HS-27A (cell line): ENCODE measurements around the gene OSBPL3.
A peak's percentile ranks its signal among the peaks of the same experiment; 100 is the strongest.

ENCODE experiments used
- DNase-seq: peaks from one replicate; pipeline ENCODE4 v3.0.0-alpha.2; 2012; ENCODE audit warnings: low read depth, missing footprints

The OSBPL3 gene

GRCh38 chr7:24979470-24979862 lies 512 bp downstream of the OSBPL3 start:
- DNase-seq = no peak

- no peak for DNase-seq
These were observed 1.0 kb downstream of the OSBPL3 start for GRCh38 chr7:24978843-24979469.

GRCh38 chr7:24975644-24976260 lies 4.2 kb downstream of the OSBPL3 start:
- DNase-seq = no peak

GRCh38 chr7:24975172-24975571 lies 4.8 kb downstream of the OSBPL3 start:
- DNase-seq = no peak

- no peak for DNase-seq
These were observed 5.7 kb downstream of the OSBPL3 start for GRCh38 chr7:24974026-24974832.

- DNase-seq = peak; percentile 35
These were observed 7.0 kb downstream of the OSBPL3 start for GRCh38 chr7:24972991-24973390.

GRCh38 chr7:24972166-24972477 lies 7.9 kb downstream of the OSBPL3 start:
- DNase-seq = no peak

- DNase-seq = peak; percentile 62
These were observed 8.4 kb downstream of the OSBPL3 start for GRCh38 chr7:24971333-24972165.

- no peak for DNase-seq
These were observed 9.3 kb downstream of the OSBPL3 start for GRCh38 chr7:24970676-24971075.

- DNase-seq = no peak
These were observed 11.8 kb downstream of the OSBPL3 start for GRCh38 chr7:24968165-24968564.

GRCh38 chr7:24967696-24968095 lies 12.3 kb downstream of the OSBPL3 start:
- DNase-seq = no peak

- DNase-seq = no peak
These were observed 13.2 kb downstream of the OSBPL3 start for GRCh38 chr7:24966802-24967201.

GRCh38 chr7:24965831-24966708 lies 13.9 kb downstream of the OSBPL3 start:
- DNase-seq = no peak

- DNase-seq = no peak
These were observed 15.8 kb downstream of the OSBPL3 start for GRCh38 chr7:24964191-24964590.

GRCh38 chr7:24963218-24963617 lies 16.8 kb downstream of the OSBPL3 start:
- DNase-seq = no peak

GRCh38 chr7:24962418-24962962 lies 17.5 kb downstream of the OSBPL3 start:
- DNase-seq = no peak

- no peak for DNase-seq
These were observed 20.1 kb downstream of the OSBPL3 start for GRCh38 chr7:24959735-24960485.

GRCh38 chr7:24958399-24958798 lies 21.6 kb downstream of the OSBPL3 start:
- no peak for DNase-seq

- no peak for DNase-seq
These were observed 24.0 kb downstream of the OSBPL3 start for GRCh38 chr7:24956021-24956420.

- DNase-seq = no peak
These were observed 24.7 kb downstream of the OSBPL3 start for GRCh38 chr7:24955313-24955712.
